ENCODE data around the gene FSHB.

DNA sequence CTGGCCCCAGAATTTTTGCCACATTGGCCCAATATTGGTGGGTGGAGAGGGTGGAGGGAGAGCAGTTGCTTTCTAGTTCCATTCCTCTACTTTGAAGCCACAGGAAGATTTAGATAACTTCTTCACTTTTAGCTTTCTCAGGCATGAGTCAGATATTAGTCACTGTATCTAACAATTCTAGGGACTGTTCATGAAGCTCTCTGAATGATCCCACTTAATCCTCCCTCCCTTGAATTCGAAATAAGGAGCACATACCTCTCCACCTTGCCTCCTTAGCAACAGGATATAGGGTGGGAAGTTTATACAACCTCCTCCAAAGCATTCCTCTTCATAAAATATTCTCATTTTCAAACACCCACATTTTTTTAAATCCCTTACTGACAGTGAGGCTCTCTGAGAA, 13.5 kb downstream of the FSHB start:
- no peak for TF ChIP-seq CBFB (CRISPR knock-in tag; IDR thresholded peaks at IDR 0.05; ENCODE audit: low read depth)
- no peak for TF ChIP-seq TP53 (CRISPR knock-in tag; IDR thresholded peaks at IDR 0.05)
- TF ChIP-seq CTCF (IDR thresholded peaks at IDR 0.05): no peak
- TF ChIP-seq SP1 (CRISPR knock-in tag; conservative IDR thresholded peaks at IDR 0.05): no peak
- no peak for TF ChIP-seq SMAD3 (CRISPR knock-in tag; IDR thresholded peaks at IDR 0.05; ENCODE audit: borderline replicate concordance)
- no peak for TF ChIP-seq TCF7 (CRISPR knock-in tag; IDR thresholded peaks at IDR 0.05; ENCODE audit: low read depth)
- TF ChIP-seq CREM (CRISPR knock-in tag; IDR thresholded peaks at IDR 0.05): no peak
- TF ChIP-seq, protein P1, sequence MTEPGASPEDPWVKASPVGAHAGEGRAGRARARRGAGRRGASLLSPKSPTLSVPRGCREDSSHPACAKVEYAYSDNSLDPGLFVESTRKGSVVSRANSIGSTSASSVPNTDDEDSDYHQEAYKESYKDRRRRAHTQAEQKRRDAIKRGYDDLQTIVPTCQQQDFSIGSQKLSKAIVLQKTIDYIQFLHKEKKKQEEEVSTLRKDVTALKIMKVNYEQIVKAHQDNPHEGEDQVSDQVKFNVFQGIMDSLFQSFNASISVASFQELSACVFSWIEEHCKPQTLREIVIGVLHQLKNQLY (CRISPR knock-in tag; IDR thresholded peaks at IDR 0.05): no peak
- TF ChIP-seq USF1 (CRISPR knock-in tag; IDR thresholded peaks at IDR 0.05): no peak
- TF ChIP-seq, protein P2, sequence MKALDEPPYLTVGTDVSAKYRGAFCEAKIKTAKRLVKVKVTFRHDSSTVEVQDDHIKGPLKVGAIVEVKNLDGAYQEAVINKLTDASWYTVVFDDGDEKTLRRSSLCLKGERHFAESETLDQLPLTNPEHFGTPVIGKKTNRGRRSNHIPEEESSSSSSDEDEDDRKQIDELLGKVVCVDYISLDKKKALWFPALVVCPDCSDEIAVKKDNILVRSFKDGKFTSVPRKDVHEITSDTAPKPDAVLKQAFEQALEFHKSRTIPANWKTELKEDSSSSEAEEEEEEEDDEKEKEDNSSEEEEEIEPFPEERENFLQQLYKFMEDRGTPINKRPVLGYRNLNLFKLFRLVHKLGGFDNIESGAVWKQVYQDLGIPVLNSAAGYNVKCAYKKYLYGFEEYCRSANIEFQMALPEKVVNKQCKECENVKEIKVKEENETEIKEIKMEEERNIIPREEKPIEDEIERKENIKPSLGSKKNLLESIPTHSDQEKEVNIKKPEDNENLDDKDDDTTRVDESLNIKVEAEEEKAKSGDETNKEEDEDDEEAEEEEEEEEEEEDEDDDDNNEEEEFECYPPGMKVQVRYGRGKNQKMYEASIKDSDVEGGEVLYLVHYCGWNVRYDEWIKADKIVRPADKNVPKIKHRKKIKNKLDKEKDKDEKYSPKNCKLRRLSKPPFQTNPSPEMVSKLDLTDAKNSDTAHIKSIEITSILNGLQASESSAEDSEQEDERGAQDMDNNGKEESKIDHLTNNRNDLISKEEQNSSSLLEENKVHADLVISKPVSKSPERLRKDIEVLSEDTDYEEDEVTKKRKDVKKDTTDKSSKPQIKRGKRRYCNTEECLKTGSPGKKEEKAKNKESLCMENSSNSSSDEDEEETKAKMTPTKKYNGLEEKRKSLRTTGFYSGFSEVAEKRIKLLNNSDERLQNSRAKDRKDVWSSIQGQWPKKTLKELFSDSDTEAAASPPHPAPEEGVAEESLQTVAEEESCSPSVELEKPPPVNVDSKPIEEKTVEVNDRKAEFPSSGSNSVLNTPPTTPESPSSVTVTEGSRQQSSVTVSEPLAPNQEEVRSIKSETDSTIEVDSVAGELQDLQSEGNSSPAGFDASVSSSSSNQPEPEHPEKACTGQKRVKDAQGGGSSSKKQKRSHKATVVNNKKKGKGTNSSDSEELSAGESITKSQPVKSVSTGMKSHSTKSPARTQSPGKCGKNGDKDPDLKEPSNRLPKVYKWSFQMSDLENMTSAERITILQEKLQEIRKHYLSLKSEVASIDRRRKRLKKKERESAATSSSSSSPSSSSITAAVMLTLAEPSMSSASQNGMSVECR (CRISPR knock-in tag; IDR thresholded peaks at IDR 0.05; ENCODE audit: borderline replicate concordance): no peak
